Measurements from ENCODE around the gene PIF1.
A peak's percentile ranks its signal among the peaks of the same experiment; 100 is the strongest.
"Not testable (repeated sequence)": the region's sequence is repeated elsewhere in the genome, so short reads cannot be mapped to it uniquely, and the experiment has no call there.

The PIF1 gene

DNA sequence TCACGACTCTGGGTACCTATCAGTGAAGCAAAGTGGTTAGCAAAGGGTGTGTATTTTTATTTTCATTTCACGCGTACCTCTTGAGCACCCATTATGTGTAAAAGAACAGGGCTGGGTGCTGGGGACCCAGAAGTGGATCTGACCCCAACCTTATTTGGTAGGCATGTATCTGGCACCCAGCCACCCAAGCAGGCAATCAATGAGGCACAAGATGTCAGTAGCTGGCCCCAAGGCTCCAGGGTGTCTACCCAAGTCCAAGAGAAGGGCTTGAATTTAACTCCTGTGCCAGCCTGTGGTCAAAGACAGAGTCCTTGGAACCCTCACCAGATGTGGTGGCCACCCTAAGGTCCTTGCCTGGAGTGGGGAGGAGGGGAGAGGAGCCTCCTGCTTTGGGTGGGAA lies 22.0 kb upstream of the PIF1 start:
- no peak for DNase-seq (ENCODE audit: low read depth)

DNA sequence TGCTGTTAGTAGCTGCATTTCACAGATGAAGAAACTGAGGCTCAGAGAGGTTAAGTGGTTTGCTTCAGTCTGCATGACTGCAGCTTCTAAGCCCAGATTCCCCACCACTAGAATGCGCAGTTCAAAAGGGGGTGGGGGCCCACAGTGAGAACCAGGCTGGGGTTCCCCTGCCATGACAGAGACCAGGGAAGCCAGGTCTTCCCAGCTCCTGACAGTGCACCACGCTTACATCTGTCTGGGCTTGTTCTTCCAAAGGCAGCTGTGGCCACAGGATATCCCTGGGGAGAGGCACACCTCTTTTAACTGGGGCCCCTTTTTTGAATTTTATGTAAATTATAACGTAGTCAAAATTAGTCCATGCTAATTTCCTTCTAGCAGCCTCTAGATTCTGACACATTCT lies 21.6 kb upstream of the PIF1 start:
- no peak for DNase-seq (ENCODE audit: low read depth)

DNA sequence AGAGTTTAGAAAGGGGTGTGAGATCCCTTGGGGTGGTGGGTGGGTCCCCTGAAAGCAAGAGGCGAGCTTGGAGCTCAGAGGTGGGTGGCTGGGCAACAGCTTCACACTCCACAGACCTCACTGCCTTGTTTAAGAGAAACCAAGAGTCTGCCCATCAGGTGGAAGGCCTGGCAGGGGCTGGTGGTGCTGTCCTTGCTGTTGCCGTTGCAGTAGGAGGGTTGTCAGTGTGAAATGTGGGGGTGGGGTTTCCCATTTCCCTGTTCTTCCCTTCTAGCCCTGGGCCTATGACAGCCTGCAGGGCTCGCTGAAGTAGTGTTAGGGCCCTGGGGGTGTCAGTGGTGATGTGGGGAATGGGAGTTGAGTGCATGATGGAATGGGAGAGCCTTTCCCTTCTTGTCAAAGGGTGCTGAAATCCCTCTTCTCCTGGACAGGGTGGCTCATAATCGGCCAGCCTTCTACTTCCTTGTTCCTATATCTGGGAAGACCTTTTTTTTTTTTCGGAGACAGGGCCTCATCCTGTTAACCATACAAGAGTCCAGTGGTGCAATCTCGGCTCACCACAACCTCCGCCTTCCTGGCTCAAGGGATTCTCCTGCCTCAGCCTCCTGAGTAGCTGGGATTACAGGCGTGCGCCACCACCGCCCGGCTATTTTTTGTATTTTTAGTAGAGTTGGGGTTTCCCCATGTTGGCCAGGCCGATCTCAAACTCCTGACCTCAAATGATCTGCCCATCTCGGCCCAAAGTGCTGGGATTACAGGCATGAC lies 20.6 kb upstream of the PIF1 start:
- no peak for DNase-seq (ENCODE audit: low read depth)

DNA sequence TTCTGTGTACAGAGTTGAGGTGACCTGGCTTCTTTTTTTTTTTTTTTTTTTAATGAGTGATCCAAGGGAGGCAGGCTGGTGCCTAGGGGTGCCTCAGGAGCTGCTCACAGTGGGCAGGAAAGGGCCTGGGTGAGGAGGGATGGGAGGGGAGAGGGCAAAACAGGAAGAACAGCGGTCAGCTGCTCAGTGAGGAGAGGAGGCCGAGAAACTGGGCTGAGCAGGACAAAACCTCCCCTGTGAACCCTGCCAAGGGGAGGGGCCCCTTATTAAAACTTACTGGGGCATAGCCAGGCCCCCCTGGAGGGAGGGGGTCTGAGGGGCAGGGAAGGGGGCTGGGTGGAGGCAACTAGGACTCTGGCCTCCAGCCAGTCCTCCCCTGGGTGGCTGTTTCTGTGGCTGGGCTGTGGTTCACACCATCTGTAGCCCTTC lies 19.8 kb upstream of the PIF1 start:
- DNase-seq (ENCODE audit: low read depth) = no peak

DNA sequence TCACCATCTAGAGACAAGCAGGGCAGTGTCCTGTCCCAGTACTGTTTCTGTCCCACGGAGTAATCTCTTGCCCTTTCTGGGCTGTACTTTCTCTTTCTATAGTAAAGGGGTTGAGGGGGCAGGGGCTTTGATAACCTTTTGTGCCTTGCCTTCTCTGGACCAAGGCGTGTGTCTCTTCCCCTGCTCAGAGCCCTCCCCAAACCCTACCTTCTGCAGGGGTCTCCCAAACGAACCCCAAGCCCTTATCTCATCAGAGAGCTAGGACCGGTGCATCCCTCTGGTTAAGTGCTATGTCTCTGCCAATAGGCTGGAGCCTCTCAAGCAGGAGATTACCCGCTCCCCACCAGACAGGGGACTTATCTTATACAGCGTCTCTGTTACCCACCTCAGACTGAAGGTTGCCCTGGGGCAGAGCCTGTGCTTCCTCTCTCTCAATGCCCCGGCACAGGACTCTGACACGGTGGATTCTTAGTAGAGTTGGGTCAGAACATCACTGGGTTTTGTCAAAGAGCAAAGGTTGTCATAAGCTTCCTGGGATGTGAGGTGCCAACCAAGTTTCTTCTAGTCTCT lies 19.2 kb upstream of the PIF1 start:
- DNase-seq (ENCODE audit: low read depth) = no peak

DNA sequence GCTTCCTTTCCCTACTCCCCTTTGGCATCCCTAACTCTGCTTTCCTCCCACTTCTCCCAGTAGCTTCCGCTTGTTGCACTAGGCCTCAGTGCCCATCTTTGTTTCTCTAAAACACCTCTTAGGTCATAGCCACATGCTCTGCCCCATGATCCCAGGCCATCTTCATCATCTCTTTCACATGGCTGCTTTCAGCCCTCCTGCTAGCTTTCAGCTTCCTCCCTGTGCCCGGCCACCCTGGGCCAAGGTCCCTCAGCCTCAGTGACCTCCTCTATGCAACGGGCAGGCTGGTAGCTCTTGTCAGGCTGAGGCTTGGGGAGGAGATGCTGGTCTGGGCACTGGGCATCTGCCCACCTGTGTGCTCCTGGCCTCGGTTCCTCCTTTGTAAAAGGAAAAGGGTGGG lies 18.5 kb upstream of the PIF1 start:
- DNase-seq (ENCODE audit: low read depth) = no peak

DNA sequence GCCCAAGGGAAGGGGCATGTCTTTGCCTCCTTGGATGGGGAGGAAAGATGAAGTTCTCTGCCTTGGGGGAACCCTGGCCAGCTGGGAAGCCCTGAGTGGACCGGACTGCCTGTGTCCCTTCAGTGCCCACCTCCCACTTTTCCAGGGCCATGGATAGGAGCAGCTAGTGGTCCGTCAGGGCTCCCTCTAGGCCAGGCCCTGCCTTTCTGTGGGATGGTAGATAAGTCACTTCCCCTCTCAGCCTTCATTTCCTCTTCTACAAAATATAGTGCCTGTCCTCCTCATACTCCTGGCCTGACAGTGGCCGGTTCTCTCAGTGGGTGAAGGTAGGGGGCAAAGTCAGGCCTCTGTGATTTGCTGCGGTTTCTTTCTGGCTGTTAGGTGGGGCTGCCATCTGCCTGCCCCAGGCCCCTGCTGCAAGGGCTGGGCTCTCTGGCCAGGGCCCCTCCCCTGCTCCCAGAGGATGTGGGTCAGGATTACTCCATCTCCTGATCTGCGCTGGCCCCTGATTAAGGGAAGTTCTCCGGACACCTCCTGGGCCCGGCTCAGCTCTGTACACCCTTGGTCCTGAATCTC lies 17.6 kb upstream of the PIF1 start:
- DNase-seq (ENCODE audit: low read depth) = no peak

DNA sequence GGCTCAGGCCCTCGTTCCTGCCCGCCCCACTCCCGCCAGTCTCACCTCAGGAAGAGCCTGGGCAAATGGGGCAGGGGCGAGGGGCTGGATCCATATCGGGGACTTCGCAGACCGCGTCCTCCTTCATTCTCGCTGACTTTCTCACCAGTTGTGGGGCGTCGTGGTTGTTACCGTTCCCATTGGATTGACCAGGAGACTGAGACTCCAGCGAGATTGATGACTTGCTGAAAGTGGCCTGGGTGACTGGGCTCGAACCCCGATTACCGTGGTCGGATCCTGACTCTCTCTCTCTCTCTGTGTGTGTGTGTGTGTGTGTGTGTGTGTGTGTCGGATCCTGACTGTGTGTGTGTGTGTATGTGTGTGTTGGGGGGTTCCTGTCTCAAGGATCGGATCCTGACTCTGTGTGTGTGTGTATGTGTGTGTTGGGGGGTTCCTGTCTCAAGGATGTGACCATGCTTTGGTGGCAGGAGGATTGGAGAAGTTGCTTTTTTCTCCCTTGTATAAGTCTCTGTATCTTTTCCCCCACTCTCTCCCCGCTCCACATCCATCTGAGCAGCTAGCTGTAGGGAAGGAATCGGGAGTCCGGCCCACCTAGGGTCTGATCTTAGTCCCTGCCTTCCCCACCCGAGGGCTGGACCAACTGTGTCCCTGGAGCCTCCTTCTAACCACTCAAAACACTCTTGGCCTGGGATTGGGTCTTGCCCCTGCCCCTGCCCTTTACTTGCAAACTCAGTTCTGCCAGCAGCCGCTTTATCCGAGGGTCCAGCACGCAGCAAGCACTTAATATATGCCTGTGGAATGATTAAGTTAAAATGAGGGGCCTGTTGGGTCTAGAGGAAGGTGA lies 16.9 kb upstream of the PIF1 start:
- no peak for DNase-seq (ENCODE audit: low read depth)

DNA sequence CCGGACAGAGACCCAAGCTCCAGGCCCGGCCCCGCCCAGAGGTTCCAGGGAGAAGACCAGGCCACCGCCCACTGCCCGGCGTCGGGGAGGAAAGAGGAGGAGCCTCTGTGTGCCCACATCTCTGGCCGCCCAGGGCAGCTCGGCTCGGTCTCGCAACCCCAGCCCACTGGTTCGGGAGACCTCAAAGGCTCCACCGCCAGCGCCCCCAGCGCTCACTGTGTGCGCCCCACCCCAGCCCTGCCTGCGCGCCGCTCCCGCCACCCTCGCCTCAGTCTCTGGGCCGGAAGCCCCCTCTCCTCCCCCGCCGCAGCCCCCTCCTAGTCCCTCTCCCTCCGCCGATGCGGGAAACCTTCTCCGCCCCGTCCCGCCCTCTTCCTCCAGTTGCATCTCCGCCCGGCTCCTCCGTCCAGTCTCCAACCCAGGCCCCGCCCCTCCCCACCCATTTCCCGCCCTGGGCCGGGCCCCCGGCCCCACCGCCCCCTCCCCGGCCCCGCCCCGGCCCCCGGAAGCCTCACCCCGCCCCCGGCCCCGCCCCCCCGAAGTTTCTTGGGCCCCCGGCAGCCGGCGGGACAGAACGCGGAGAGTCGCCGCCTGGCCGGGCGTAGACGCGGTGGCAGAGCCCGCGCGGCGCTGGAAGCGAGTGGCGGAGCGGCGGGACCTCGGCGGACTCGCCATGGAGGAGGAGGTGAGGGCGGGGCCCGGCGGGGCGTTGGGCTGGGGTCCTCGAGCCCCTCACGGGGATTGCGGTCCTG lies 16.1 kb upstream of the PIF1 start, which contains the start of gene PLEKHO2:
Gene PLEKHO2 (plus strand): TSS at position 572 of the 752 bp plus-strand sequence. CDS start 102 bp downstream, at position 674.
- DNase-seq (ENCODE audit: low read depth) = peak; percentile 75

DNA sequence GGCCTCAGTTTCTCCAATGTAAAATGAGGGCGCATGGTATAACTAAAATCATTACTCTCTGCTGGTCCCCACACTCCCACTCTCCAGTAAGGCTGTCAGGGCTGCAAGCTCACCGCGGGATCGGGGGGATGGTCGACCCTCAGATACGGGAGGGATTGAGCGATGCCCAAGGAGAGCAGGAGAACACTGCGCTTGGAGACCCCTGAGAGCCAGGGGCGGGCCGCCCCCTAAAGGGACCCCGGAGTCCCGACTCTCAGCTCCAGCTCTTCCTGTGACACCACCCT lies 15.6 kb upstream of the PIF1 start:
- DNase-seq (ENCODE audit: low read depth) = no peak

DNA sequence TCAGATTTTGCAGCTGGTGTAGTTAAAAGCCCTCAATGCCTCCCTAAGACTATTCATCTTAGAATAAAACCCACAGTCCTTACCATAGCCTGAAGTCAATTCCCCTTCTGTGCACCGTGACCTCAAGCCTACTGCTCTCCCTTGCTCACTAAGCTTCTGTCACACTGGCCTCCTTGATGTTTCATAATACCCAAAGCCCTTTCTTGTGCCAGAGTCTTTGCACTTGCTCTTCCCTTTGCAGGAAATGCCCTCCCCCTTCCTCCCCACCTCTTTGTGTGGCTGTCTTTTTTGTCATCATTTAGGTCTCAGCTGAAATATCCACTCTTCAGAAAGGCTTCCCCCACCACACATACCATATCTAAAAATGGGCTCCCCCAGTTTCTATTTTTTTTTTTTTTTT lies 12.1 kb upstream of the PIF1 start:
- DNase-seq (ENCODE audit: low read depth) = no peak

DNA sequence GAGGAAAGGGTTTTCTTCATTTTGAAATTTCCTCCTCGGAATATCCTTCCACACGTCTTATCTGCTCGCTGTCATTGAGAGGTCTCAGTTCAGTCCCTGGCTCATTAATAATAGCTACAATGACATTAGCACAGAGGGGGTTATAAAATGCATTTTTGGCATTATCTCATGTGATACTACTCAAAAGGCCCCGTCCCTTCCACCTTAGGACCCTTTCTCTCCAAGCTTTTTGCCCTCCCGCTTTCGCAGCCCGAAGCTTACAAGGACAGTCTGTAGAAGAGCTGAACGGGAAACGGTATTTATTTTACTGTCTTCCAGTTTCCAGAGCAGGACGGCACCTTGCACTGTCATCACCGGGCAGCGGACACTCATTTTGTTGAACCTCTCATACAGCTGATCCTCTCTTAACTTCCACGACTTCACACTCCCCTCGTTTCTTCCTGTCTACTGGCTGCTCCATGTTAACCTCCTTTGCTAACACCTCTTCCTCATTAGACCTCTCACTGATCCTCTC lies 10.6 kb upstream of the PIF1 start:
- no peak for DNase-seq (ENCODE audit: low read depth)

DNA sequence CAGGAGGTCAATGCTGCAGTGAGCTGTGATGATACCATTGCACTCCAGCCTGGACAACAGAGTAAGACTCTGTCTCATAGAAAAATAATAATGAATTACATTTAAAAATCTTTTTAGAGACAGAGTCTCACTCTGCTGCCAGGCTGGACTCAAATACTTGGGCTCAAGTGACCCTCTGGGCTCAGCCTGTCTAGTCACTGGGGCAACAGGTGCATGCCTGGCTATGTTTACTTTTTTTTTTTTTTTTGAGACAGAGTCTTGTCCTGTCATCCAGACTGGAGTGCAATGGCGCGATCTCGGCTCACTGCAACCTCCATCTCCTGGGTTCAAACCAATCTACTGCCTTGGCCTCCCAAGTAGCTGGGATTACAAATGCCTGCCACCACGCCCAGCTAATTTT lies 8.2 kb upstream of the PIF1 start:
- no peak for DNase-seq (ENCODE audit: low read depth)

DNA sequence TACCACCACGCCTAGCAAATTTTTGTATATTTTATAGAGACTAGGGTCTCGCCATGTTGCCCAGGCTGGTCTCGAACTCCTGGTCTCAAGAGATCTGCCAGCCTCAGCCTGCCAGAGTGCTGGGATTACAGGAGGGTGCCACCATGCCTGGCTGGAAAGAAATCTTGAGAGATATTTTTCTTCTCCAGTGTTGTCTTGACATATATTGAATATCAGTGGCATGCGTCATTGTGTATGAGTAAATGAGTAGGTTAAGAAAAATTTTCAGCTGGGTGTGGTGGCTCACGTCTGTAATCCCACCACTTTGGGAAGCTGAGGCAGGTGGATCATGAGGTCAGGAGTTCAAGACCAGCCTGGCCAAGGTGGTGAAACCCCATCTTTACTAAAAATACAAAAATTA lies 3.5 kb upstream of the PIF1 start:
- DNase-seq (ENCODE audit: low read depth) = no peak

DNA sequence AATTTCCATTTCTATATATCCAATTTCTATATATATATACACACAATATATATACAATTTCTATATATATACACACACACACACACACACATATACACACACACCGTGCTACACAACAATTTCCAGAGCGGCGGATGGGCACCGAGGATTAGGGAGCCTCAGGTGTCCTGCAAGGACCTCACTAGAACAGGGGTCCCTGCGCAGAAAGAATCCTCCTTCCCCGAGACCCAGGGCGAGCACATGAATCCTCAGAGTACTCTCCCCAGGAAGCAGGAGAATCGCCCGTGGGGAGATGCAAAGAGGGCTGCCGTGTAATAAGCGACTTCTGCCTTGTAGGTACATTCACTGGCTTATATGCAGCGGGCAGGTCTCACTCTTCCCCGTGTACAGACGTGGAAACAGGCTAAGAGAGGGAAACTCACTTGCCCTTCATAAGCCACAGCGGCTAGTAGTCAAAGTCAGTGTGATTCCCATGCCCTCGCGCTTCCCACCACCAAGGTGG lies 467 bp downstream of the PIF1 start:
- no peak for DNase-seq (ENCODE audit: low read depth)

DNA sequence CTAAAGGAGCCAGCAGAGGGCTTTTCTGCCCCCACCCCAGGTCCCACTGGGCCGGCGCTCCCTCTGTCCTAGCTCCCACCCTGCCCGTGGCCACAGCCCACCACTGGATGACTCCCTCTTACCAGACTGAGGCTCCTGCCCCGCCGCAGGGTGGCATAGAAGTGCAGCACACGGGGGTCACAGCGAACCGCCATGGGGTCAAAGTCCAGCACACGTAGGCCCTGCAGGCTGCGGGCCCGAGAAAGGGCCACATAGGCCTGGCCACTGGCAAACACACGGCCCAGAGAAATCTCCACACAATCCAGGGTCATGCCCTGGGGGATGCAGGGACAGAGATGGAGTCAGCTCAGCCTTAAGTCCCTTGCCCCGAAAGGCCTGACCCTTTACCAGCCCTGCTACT lies 9.0 kb downstream of the PIF1 start:
- no peak for DNase-seq (ENCODE audit: low read depth)

DNA sequence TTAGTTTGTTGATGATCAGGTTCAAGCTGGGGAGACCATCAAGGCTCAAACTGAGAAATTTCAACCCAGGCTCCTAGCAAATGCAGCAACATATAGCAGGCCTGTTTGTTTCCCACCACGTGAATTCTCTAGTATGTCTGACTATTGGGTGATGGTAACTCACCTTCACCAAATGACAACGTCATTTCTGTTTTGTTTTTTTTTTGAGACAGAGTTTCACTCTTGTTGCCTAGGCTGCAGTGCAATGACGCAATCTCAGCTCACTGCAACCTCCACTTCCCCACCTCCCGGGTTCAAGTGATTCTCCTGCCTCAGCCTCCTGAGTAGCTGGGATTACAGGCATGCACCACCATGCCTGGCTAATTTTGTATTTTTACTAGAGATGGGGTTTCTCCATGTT lies 10.5 kb downstream of the PIF1 start:
- not testable (repeated sequence) for DNase-seq (ENCODE audit: low read depth)

DNA sequence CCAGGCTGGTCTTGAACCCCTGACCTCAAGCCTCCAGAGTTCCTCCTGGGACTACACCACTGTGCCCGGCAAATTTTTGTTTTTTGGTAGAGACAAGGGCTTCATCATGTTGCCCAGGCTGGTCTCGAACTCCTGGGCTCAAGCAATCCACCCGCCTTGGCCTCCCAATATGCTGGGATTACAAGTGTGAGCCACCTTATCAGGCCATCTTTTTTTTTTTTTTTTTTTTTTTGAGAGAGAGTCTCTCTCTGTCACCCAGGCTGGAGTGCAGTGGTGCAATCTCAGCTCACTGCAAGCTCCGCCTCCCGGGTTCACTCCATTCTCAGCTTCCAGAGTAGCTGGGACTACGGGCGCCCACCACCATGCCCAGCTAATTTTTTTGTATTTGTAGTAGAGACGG lies 11.2 kb downstream of the PIF1 start:
- not testable (repeated sequence) for DNase-seq (ENCODE audit: low read depth)

DNA sequence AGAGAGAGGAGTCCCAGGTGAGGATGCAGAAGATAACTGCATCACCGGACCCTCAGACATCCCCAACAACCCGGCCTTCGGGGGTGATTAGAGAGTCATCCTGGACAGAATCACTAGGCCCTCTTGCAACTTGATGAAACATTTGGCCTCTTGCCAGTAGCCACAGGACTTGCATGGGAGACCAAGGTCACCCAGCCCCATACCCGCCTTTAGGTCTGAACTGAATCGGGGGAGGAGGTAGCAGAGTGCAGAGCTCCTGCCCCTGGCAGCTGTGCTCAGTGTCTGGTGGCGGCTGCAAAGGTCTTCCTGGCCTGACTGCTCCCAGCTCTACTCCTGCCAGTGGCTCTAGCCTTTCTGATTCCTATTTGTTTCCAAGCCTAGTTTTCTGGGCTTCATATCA lies 12.4 kb downstream of the PIF1 start:
- DNase-seq (ENCODE audit: low read depth) = no peak

DNA sequence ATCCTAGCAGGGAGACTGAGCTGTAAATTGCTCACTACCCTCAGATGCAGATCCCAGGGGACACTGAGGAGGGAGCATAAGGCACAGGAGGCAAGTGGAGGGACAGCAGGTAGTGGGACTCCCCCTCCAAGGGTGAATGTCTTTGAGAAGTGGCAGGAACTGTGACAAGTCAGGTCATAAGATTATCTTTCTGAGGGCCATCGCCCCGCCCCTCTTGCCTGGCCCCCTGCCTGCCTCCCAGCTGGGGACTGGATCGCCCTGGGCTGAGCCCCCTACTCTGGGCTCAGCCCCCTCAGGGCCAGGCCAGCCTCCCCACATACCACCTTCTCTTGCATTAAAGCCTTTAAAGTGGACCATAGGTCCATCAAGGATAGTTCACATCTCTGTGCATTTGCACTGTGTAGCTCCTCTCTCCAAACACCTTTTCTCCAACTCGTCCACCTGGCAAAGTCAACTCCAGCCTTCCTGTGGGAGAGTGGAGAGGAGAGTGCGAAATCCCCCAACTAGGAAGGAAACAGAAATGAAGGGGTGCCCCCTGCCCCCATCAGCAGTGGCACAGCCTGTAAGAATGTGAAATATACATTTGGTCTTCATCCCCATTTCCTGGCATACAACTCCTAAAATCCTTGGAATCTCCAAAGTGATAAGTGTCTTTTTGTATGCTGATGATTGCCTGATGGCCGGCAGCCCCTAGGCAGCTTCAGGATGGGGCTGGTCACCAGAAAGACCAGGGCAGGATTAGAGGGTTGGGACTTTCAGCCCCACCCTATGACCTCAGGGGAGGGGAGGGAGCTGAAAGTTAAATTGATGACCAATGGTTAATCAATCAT lies 14.7 kb downstream of the PIF1 start:
- no peak for DNase-seq (ENCODE audit: low read depth)

All from stimulated activated CD8-positive, alpha-beta memory T cell treated with anti-CD3 and anti-CD28 coated beads, Interleukin-12 subunit alpha, Interleukin-12 subunit beta, amount 100 ng/mL, for 1 hour (primary cell).